ENCODE data around the gene CD9.

CD9 gene

GRCh38 chr12:6202304-6202703 is 2.1 kb downstream of the CD9 start:
- DNase-seq (ENCODE audit: low spot score) (no peak), ATAC-seq (ENCODE audit: low read depth) (no peak)
- Histone ChIP-seq H3K4me1 (ENCODE audit: insufficient read depth, poor library complexity, severe bottlenecking) (peaks cover 55% of the 10 kb centered on the region), H3K36me3 (ENCODE audit: low read depth) (peaks cover 59% of the 10 kb centered on the region), H3K27me3 (ENCODE audit: insufficient read depth, poor library complexity, severe bottlenecking) (no peaks in the 10 kb centered on the region), H3K4me3 (ENCODE audit: severe bottlenecking) (peak overlapping the region; percentile 71), H3K9me3 (ENCODE audit: severe bottlenecking) (no peaks in the 10 kb centered on the region), H3K27ac (ENCODE audit: poor library complexity, severe bottlenecking) (peak overlapping the region; percentile 76)
- TF ChIP-seq CTCF (IDR thresholded peaks at IDR 0.05; ENCODE audit: poor library complexity, severe bottlenecking), result no peak

GRCh38 chr12:6202846-6203245 is 2.6 kb downstream of the CD9 start:
- Histone ChIP-seq H3K27ac (ENCODE audit: poor library complexity, severe bottlenecking) (no peak overlapping the region), H3K9me3 (ENCODE audit: severe bottlenecking) (no peaks in the 10 kb centered on the region), H3K4me3 (ENCODE audit: severe bottlenecking) (no peak overlapping the region), H3K4me1 (ENCODE audit: insufficient read depth, poor library complexity, severe bottlenecking) (peaks cover 55% of the 10 kb centered on the region), H3K27me3 (ENCODE audit: insufficient read depth, poor library complexity, severe bottlenecking) (no peaks in the 10 kb centered on the region), H3K36me3 (ENCODE audit: low read depth) (peaks cover 64% of the 10 kb centered on the region)
- TF ChIP-seq CTCF (IDR thresholded peaks at IDR 0.05; ENCODE audit: poor library complexity, severe bottlenecking), result no peak
- ATAC-seq (ENCODE audit: low read depth), result no peak
- DNase-seq (ENCODE audit: low spot score), result no peak

- DNase-seq (ENCODE audit: low spot score), result no peak
- no peak for TF ChIP-seq CTCF (IDR thresholded peaks at IDR 0.05; ENCODE audit: poor library complexity, severe bottlenecking)
- Histone ChIP-seq H3K27me3 (ENCODE audit: insufficient read depth, poor library complexity, severe bottlenecking) (no peaks in the 10 kb centered on the region), H3K27ac (ENCODE audit: poor library complexity, severe bottlenecking) (no peak overlapping the region), H3K9me3 (ENCODE audit: severe bottlenecking) (no peaks in the 10 kb centered on the region), H3K36me3 (ENCODE audit: low read depth) (peaks cover 71% of the 10 kb centered on the region), H3K4me1 (ENCODE audit: insufficient read depth, poor library complexity, severe bottlenecking) (peaks cover 56% of the 10 kb centered on the region), H3K4me3 (ENCODE audit: severe bottlenecking) (no peak overlapping the region)
- no peak for ATAC-seq (ENCODE audit: low read depth)
Observed at GRCh38 chr12:6203601-6204000, 3.4 kb downstream of the CD9 start.

DNA sequence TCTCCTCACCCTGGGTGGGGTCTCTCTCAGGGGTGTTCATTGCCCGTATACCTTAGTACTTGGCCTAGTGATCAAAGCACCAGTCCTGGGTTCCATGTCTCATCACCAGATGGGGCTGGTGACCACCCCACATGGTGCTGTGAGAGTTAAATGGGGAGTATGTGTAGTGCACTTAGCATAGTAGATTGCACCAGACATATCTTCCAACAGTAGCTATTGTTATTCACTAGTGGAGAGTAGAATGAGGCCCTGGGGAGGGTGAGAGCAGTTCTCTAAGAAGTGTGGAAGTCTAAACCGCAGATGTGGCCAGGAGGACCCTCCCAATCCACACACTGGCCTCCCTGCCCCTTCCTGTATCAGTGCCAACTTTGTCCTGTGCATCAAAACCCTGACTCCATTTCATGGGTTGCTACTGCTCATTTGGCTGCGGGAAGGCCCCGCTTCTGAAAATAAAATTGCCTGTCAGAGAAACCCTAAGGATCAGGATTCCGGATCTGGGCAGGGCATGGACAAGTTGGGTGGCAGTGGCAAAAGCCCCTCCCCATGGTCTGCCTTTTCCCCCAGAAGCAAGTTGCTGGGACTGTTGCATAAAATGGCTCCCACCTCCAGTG is 4.4 kb downstream of the CD9 start:
- ATAC-seq (ENCODE audit: low read depth), result no peak
- peaks cover 81% of the 10 kb centered on the region for H3K36me3 ChIP-seq (ENCODE audit: low read depth)
- H3K9me3 ChIP-seq (ENCODE audit: severe bottlenecking), result no peaks in the 10 kb centered on the region
- DNase-seq (ENCODE audit: low spot score), result no peak
- H3K4me1 ChIP-seq (ENCODE audit: insufficient read depth, poor library complexity, severe bottlenecking), result peaks cover 63% of the 10 kb centered on the region
- H3K27ac ChIP-seq (ENCODE audit: poor library complexity, severe bottlenecking), result peak overlapping the region; percentile 32
- peak; percentile 13 for TF ChIP-seq CTCF (IDR thresholded peaks at IDR 0.05; ENCODE audit: poor library complexity, severe bottlenecking)
- no peak overlapping the region for H3K4me3 ChIP-seq (ENCODE audit: severe bottlenecking)
- no peaks in the 10 kb centered on the region for H3K27me3 ChIP-seq (ENCODE audit: insufficient read depth, poor library complexity, severe bottlenecking)

DNA sequence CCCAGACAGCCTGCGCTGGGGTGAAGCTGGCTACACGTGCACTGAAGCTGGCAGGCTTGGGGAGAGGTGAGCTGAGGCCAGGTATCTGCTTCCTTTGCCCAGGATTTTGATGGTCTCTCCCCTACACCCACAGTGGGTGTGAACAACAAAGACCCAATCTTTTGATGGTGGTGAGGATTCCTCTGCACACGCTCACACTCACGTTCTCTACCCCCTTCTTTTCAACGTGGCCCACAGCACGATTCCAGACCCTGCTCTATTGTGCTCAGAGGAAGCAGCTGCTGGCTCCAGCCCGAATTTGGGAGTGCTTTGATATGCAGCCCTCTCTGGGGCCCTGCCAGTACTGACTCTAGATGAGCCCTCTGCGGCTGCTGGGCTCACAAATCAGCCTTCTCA is 4.9 kb downstream of the CD9 start:
- peaks cover 86% of the 10 kb centered on the region for H3K36me3 ChIP-seq (ENCODE audit: low read depth)

More for the DNA sequence above, 4.9 kb downstream of the CD9 start:
- DNase-seq (ENCODE audit: low spot score) (no peak), ATAC-seq (ENCODE audit: low read depth) (no peak)
- TF ChIP-seq CTCF (IDR thresholded peaks at IDR 0.05; ENCODE audit: poor library complexity, severe bottlenecking), result no peak
- H3K27ac ChIP-seq (ENCODE audit: poor library complexity, severe bottlenecking), result peak overlapping the region; percentile 32
- no peaks in the 10 kb centered on the region for H3K9me3 ChIP-seq (ENCODE audit: severe bottlenecking)
- H3K27me3 ChIP-seq (ENCODE audit: insufficient read depth, poor library complexity, severe bottlenecking), result no peaks in the 10 kb centered on the region
- peaks cover 66% of the 10 kb centered on the region for H3K4me1 ChIP-seq (ENCODE audit: insufficient read depth, poor library complexity, severe bottlenecking)
- H3K4me3 ChIP-seq (ENCODE audit: severe bottlenecking), result no peak overlapping the region
